H1 (cell line): ENCODE measurements around the gene ASAP3. TPM values are rescaled to one million over a fixed set of nuclear protein-coding genes. Genes with fewer than 3 reads are reported as not detected.

Experiments used
- CTCF ChIA-PET: fragments of 300-600 bp; sonication (Branson Sonifier 250); formaldehyde crosslinking; loops from one replicate; lab custom pipeline; 2021; ENCODE audit not compliant: partially characterized antibody; lab: Charles Lee
- POLR2A ChIA-PET: fragments of 300-600 bp; sonication (Branson Sonifier 250); formaldehyde crosslinking; loops from one replicate; lab custom pipeline; 2021; ENCODE audit warnings: inconsistent platforms; ENCODE audit not compliant: partially characterized antibody; lab: Charles Lee
- DNase-seq, 2 experiments: peaks; one replicate each; pipeline versions ENCODE4 v3.0.0 to v3.0.0-alpha.2; 2010 to 2022; ENCODE audit warnings: low spot score in 2 of 2, low read depth in 1 of 2, mixed read lengths in 1 of 2
- FAIRE-seq: peaks from 2 replicates; lab custom pipeline; 2011; peaks lifted over from hg19 to GRCh38; lab: Jason Lieb, UNC
- H2AFZ ChIP-seq: 2 replicates; pipeline ENCODE4 v1.8.1; 2012; ENCODE audit warnings: low read length, inconsistent platforms
- H2AK5ac ChIP-seq: 2 replicates; pipeline ENCODE4 v1.6.1; 2013; ENCODE audit warnings: low read depth, low read length
- H2BK120ac ChIP-seq: replicated peaks from 2 replicates; pipeline ENCODE3; 2013; ENCODE audit warnings: low read depth, low read length, inconsistent platforms
- H2BK12ac ChIP-seq: 2 replicates; pipeline ENCODE4 v1.6.1; 2013; ENCODE audit warnings: low read depth, low read length
- H2BK15ac ChIP-seq: 2 replicates; pipeline ENCODE4 v1.6.1; 2013; ENCODE audit warnings: low read length
- H2BK20ac ChIP-seq: 2 replicates; pipeline ENCODE4 v1.6.1; 2013; ENCODE audit warnings: low read length
- H2BK5ac ChIP-seq: 2 replicates; pipeline ENCODE4 v1.6.1; 2013; ENCODE audit warnings: low read depth, low read length
- H3K14ac ChIP-seq: 2 replicates; pipeline ENCODE4 v1.6.1; 2013; ENCODE audit warnings: inconsistent platforms; ENCODE audit not compliant: insufficient read length
- H3K18ac ChIP-seq: 2 replicates; pipeline ENCODE4 v1.6.1; 2013; ENCODE audit warnings: low read length; ENCODE audit errors: extremely low read depth
- H3K23ac ChIP-seq: 2 replicates; pipeline ENCODE4 v1.6.1; 2013; ENCODE audit warnings: inconsistent platforms; ENCODE audit not compliant: insufficient read length
- H3K23me2 ChIP-seq: 2 replicates; pipeline ENCODE4 v1.6.1; 2013; ENCODE audit warnings: low read depth, low read length
- H3K27ac ChIP-seq: 2 replicates; pipeline ENCODE4 v1.6.1; 2011; ENCODE audit warnings: low read depth, low read length, inconsistent platforms
- H3K27me3 ChIP-seq, 4 experiments: replicated peaks in 1 of 4; 1 replicate in 1 of 4; 2 replicates in 3 of 4; pipeline versions ENCODE4 v1.6.1 to v1.8.1; 2011 to 2013; ENCODE audit warnings: low read length in 3 of 4, mild to moderate bottlenecking in 3 of 4, inconsistent platforms in 2 of 4, mixed read lengths in 2 of 4, moderate library complexity in 1 of 4; ENCODE audit not compliant: control insufficient read depth in 3 of 4, insufficient read depth in 3 of 4; ENCODE audit errors: extremely low read depth in 1 of 4
- H3K36me3 ChIP-seq, 4 experiments: 2 replicates each; pipeline versions ENCODE4 v1.6.1 to v1.8.1; 2011 to 2013; ENCODE audit warnings: mild to moderate bottlenecking in 4 of 4, low read length in 3 of 4, moderate library complexity in 2 of 4, control low read depth in 1 of 4, inconsistent platforms in 1 of 4; ENCODE audit not compliant: insufficient read depth in 4 of 4, control insufficient read depth in 2 of 4
- H3K4ac ChIP-seq: replicated peaks from 2 replicates; pipeline ENCODE3; 2013; ENCODE audit warnings: low read length, low read depth, mixed read lengths, inconsistent platforms; ENCODE audit not compliant: insufficient read length
- H3K4me1 ChIP-seq, 4 experiments: replicated peaks in 1 of 4; 1 replicate in 1 of 4; 2 replicates in 3 of 4; pipeline versions ENCODE4 v1.6.1 to v1.8.1; 2011 to 2013; ENCODE audit warnings: low read length in 3 of 4, inconsistent platforms in 2 of 4, mixed read lengths in 1 of 4; ENCODE audit not compliant: insufficient read depth in 4 of 4, control insufficient read depth in 3 of 4
- H3K4me2 ChIP-seq, 2 experiments: 2 replicates each; pipeline versions ENCODE4 v1.6.1 to v1.8.1; 2011 to 2013; ENCODE audit warnings: low read depth in 2 of 2, low read length in 2 of 2, control low read depth in 1 of 2, inconsistent platforms in 1 of 2, mild to moderate bottlenecking in 1 of 2; ENCODE audit not compliant: insufficient read depth in 1 of 2
- H3K4me3 ChIP-seq, 4 experiments: fragments of 200-600, 300-600 bp in 1 of 4; sonication (generic), shearing (Covaris generic), sonication (Bioruptor Twin) in 1 of 4; 2 replicates each; pipeline versions ENCODE4 v1.5.1 to v1.8.1; 2011 to 2016; ENCODE audit warnings: low read length in 4 of 4, low read depth in 3 of 4, control low read depth in 2 of 4, inconsistent platforms in 2 of 4, mild to moderate bottlenecking in 2 of 4, mixed read lengths in 1 of 4, moderate library complexity in 1 of 4; ENCODE audit not compliant: insufficient read depth in 2 of 4; ENCODE audit errors: extremely low read depth in 1 of 4
- H3K56ac ChIP-seq: replicated peaks from 2 replicates; pipeline ENCODE3; 2013; ENCODE audit warnings: low read depth, mild to moderate bottlenecking, mixed read lengths, low read length, inconsistent platforms; ENCODE audit not compliant: insufficient read length
- H3K79me1 ChIP-seq: 2 replicates; pipeline ENCODE4 v1.6.1; 2013; ENCODE audit warnings: low read depth, low read length, control low read depth
- H3K79me2 ChIP-seq, 2 experiments: 2 replicates each; pipeline versions ENCODE4 v1.6.1 to v1.8.1; 2012 to 2013; ENCODE audit warnings: low read length in 2 of 2, mild to moderate bottlenecking in 2 of 2, inconsistent platforms in 1 of 2; ENCODE audit not compliant: insufficient read depth in 2 of 2, control insufficient read depth in 1 of 2
- H3K9ac ChIP-seq, 4 experiments: replicated peaks in 1 of 4; 1 replicate in 1 of 4; 2 replicates in 3 of 4; pipeline versions ENCODE4 v1.6.1 to v1.8.1; 2011 to 2013; ENCODE audit warnings: low read depth in 3 of 4, low read length in 3 of 4, control low read depth in 2 of 4, mild to moderate bottlenecking in 2 of 4, moderate library complexity in 2 of 4, inconsistent platforms in 1 of 4; ENCODE audit errors: extremely low read depth in 1 of 4
- H3K9me3 ChIP-seq, 2 experiments: 2 replicates each; pipeline versions ENCODE4 v1.6.1 to v1.8.1; 2012 to 2013; ENCODE audit warnings: mild to moderate bottlenecking in 2 of 2, moderate library complexity in 2 of 2, control low read depth in 1 of 2, inconsistent platforms in 1 of 2, low read depth in 1 of 2, low read length in 1 of 2, mixed read lengths in 1 of 2; ENCODE audit not compliant: insufficient read depth in 2 of 2
- H4K20me1 ChIP-seq, 2 experiments: replicated peaks in 1 of 2; 2 replicates each; pipeline versions ENCODE3 to v1.8.1; 2011 to 2013; ENCODE audit warnings: inconsistent platforms in 2 of 2, low read length in 2 of 2, mild to moderate bottlenecking in 1 of 2; ENCODE audit not compliant: insufficient read depth in 2 of 2, control insufficient read depth in 1 of 2
- H4K5ac ChIP-seq: 2 replicates; pipeline ENCODE4 v1.6.1; 2013; ENCODE audit warnings: low read length, low read depth, mixed read lengths, inconsistent platforms; ENCODE audit not compliant: insufficient read length
- H4K8ac ChIP-seq: 2 replicates; pipeline ENCODE4 v1.8.0; 2013; ENCODE audit warnings: mild to moderate bottlenecking, moderate library complexity, low read length, inconsistent platforms; ENCODE audit not compliant: insufficient read depth; ENCODE audit errors: extremely low read depth
- H4K91ac ChIP-seq: replicated peaks from 2 replicates; pipeline ENCODE3; 2013; ENCODE audit warnings: low read length, mixed read lengths, inconsistent platforms; ENCODE audit not compliant: insufficient read length
- BRCA1 ChIP-seq: IDR thresholded peaks from 2 replicates; pipeline ENCODE4 v1.6.1; 2012; ENCODE audit warnings: low read depth, low read length, improper control_type of control experiment
- EGR1 ChIP-seq: IDR thresholded peaks from 2 replicates; pipeline ENCODE4 v1.6.1; 2011; ENCODE audit warnings: low read depth, low read length, borderline replicate concordance
- EP300 ChIP-seq, 2 experiments: IDR thresholded peaks; 1 replicate in 1 of 2; 2 replicates in 1 of 2; pipeline ENCODE4 v1.6.1; 2011 to 2012; ENCODE audit warnings: low read depth in 2 of 2, low read length in 2 of 2, mild to moderate bottlenecking in 2 of 2, borderline replicate concordance in 1 of 2, inconsistent platforms in 1 of 2, moderate library complexity in 1 of 2
- GTF2F1 ChIP-seq: IDR thresholded peaks from 2 replicates; pipeline ENCODE4 v1.6.1; 2012; ENCODE audit warnings: low read depth, low read length, improper control_type of control experiment, borderline replicate concordance
- KDM5A ChIP-seq: fragments of 200-600 bp; IDR thresholded peaks from 2 replicates; pipeline ENCODE4 v1.7.1; 2012; ENCODE audit warnings: mild to moderate bottlenecking, low read length, inconsistent platforms, mixed read lengths
- MAFK ChIP-seq: IDR thresholded peaks from 2 replicates; pipeline ENCODE4 v1.6.1; 2012; ENCODE audit warnings: low read depth, mild to moderate bottlenecking, improper control_type of control experiment, low read length
- RFX5 ChIP-seq: IDR thresholded peaks from 2 replicates; pipeline ENCODE4 v1.6.1; 2011; ENCODE audit warnings: low read depth, low read length, improper control_type of control experiment, borderline replicate concordance
- TAF1 ChIP-seq: IDR thresholded peaks from 2 replicates; pipeline ENCODE4 v1.6.1; 2011; ENCODE audit warnings: mild to moderate bottlenecking, low read depth, low read length
- TAF7 ChIP-seq: optimal IDR thresholded peaks from 2 replicates; pipeline ENCODE3; 2011; ENCODE audit warnings: low read depth, mild to moderate bottlenecking, inconsistent platforms, low read length, moderate library complexity, borderline replicate concordance
- YY1 ChIP-seq: IDR thresholded peaks from 2 replicates; pipeline ENCODE4 v1.6.1; 2011; ENCODE audit warnings: low read depth, mild to moderate bottlenecking, low read length
- WGBS, 2 experiments: shearing (Covaris generic) in 1 of 2; methylation state at CpG; one replicate each; pipeline versions ENCODE4 v1.1.6 to v1.1.7; 2013 to 2015; ENCODE audit warnings: low lambda C conversion rate in 2 of 2, mixed read lengths in 2 of 2, inconsistent platforms in 1 of 2, low coverage in 1 of 2, missing lambda C conversion rate in 1 of 2; ENCODE audit not compliant: insufficient replicate concordance in 2 of 2, insufficient coverage in 1 of 2, insufficient read length in 1 of 2; ENCODE audit errors: extremely low coverage in 1 of 2, missing lambda C conversion rate in 1 of 2; 5-methylcytosine and 5-hydroxymethylcytosine counted together
- polyA plus RNA-seq, 7 experiments: library from polyadenylated mRNA; depleted of rRNA in 3 of 7; stranded (reverse) in 5 of 7; unstranded in 2 of 7; fragments of >200 nt in 5 of 7; fragments of 200-250 nt in 2 of 7; gene quantifications; 1 replicate in 5 of 7; 2 replicates in 1 of 7; 4 replicates in 1 of 7; pipeline versions ENCODE4 v1.2.1 to v1.2.3, GENCODE V29; 2011 to 2013; ENCODE audit warnings: missing spikeins in 2 of 7, mixed read lengths in 2 of 7
- total RNA-seq: library from RNA; stranded (reverse); fragmentation: NEBNext Ultra II Directional; extraction: Animal tissue kit (Norgen Biotek cat#: 25700); gene quantifications from 2 replicates; pipeline ENCODE4 v1.2.1, GENCODE V29; 2021
- TF ChIP-seq, protein P1 (sequence below): IDR thresholded peaks from 2 replicates; pipeline ENCODE4 v1.6.1; 2012; ENCODE audit warnings: inconsistent platforms
- TF ChIP-seq, protein P2 (sequence below): IDR thresholded peaks from 2 replicates; pipeline ENCODE4 v1.6.1; 2011; ENCODE audit warnings: low read length, improper control_type of control experiment

The ASAP3 gene
- total and polyA plus RNA-seq, 2 of the 8 experiments (the other 6 are each of a cell fraction or from before 2014, with no cell fraction given), result 53.1 to 58.0 TPM

GRCh38 chr1:23387494-23387893 is 96.5 kb downstream of the ASAP3 start:
- no peak overlapping the region for H3K14ac ChIP-seq
- no peak overlapping the region for H2AK5ac ChIP-seq
- TF ChIP-seq YY1 (no peak), BRCA1 (no peak), MAFK (no peak), GTF2F1 (no peak), EP300 (IDR thresholded peaks at IDR 0.05; ENCODE audit: borderline replicate concordance in 1 of 2, low read depth in 2 of 2, low read length in 2 of 2) (no peak), TAF1 (no peak), TAF7 (no peak), EGR1 (no peak), RFX5 (no peak), KDM5A (no peak)
- TF ChIP-seq, protein P1, sequence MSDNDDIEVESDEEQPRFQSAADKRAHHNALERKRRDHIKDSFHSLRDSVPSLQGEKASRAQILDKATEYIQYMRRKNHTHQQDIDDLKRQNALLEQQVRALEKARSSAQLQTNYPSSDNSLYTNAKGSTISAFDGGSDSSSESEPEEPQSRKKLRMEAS, result no peak
- TF ChIP-seq, protein P2, sequence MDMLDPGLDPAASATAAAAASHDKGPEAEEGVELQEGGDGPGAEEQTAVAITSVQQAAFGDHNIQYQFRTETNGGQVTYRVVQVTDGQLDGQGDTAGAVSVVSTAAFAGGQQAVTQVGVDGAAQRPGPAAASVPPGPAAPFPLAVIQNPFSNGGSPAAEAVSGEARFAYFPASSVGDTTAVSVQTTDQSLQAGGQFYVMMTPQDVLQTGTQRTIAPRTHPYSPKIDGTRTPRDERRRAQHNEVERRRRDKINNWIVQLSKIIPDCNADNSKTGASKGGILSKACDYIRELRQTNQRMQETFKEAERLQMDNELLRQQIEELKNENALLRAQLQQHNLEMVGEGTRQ, result no peak
- H3K4me3 ChIP-seq, result no peak overlapping the region
- H3K79me2 ChIP-seq, result no peaks in the 10 kb centered on the region
- POLR2A ChIA-PET, result no interaction called here
- H4K20me1 ChIP-seq, result peaks cover 2 to 14% of the 10 kb centered on the region in 2 experiments
- H3K23ac ChIP-seq, result no peak overlapping the region
- no peak overlapping the region for H2BK5ac ChIP-seq
- no peak overlapping the region for H2BK20ac ChIP-seq
- 81% methylated on average over 8 of the region's 8 CpGs; no CpG with 5 or more reads in 1 of the 2 experiments for WGBS, 2 experiments
- no peak overlapping the region for H2BK12ac ChIP-seq
- H3K36me3 ChIP-seq, result no peaks in the 10 kb centered on the region
- H2AFZ ChIP-seq, result no peak overlapping the region
- CTCF ChIA-PET, result interaction anchor here (0.5 to 7.5 kb wide), 6 partner anchors 12 to 385 kb away, joined by 3 to 44 read pairs (median 3); partner anchors contain the start of gene ZNF436
- no peak overlapping the region for H2BK15ac ChIP-seq
- no peak overlapping the region for H4K91ac ChIP-seq
- no peak overlapping the region for H3K27ac ChIP-seq
- no peak overlapping the region for H3K56ac ChIP-seq
- H3K9me3 ChIP-seq, result peaks cover 0 to 4% of the 10 kb centered on the region in 2 experiments; a peak in 2 of 4 replicates
- no peaks in the 10 kb centered on the region for H3K4me1 ChIP-seq
- peaks cover 17 to 76% (median 53%) of the 10 kb centered on the region in 4 experiments for H3K27me3 ChIP-seq
- no peak overlapping the region for H3K18ac ChIP-seq
- 0 out of 2 replicates have a peak, but pooled peaks cover 3% of the 10 kb centered on the region for H3K79me1 ChIP-seq
- H3K4me2 ChIP-seq, result no peak overlapping the region
- no peak overlapping the region for H2BK120ac ChIP-seq
- H3K4ac ChIP-seq, result no peak overlapping the region
- H3K23me2 ChIP-seq, result peaks cover 5% of the 10 kb centered on the region; the same call in 1 of the 2 replicates
- no peak overlapping the region for H4K8ac ChIP-seq
- DNase-seq (no peak), FAIRE-seq (no peak)
- H4K5ac ChIP-seq, result no peak overlapping the region
- no peak overlapping the region for H3K9ac ChIP-seq
